Liver (tissue), 9 donors: ENCODE data around the gene CCDC6. TPM values are rescaled to one million over a fixed set of nuclear protein-coding genes. Genes with fewer than 3 reads are reported as not detected.
"Not testable (repeated sequence)": the region's sequence is repeated elsewhere in the genome, so short reads cannot be mapped to it uniquely, and the experiment has no call there.

Experiments used
- DNase-seq: peaks from one replicate; pipeline ENCODE4 v3.0.0-alpha.2; 2017; ENCODE audit warnings: low spot score
- H3K27ac ChIP-seq, 2 donors: one replicate each; pipeline ENCODE4 v1.7.0; 2013; ENCODE audit warnings: inconsistent platforms in 2 of 2, low read length in 2 of 2, control low read depth in 1 of 2, low read depth in 1 of 2, mild to moderate bottlenecking in 1 of 2
- H3K27me3 ChIP-seq, 4 donors: one replicate each; pipeline versions ENCODE4 v1.6.1 to v1.7.0; 2013; ENCODE audit warnings: low read length in 3 of 4, inconsistent platforms in 1 of 4, mild to moderate bottlenecking in 1 of 4, moderate library complexity in 1 of 4; ENCODE audit not compliant: control insufficient read depth in 4 of 4, insufficient read depth in 4 of 4
- H3K36me3 ChIP-seq, 4 donors: one replicate each; pipeline versions ENCODE4 v1.6.1 to v1.7.0; 2013; ENCODE audit warnings: low read length in 3 of 4, mild to moderate bottlenecking in 3 of 4, low read depth in 1 of 4, moderate library complexity in 1 of 4; ENCODE audit not compliant: control insufficient read depth in 4 of 4, insufficient read depth in 3 of 4
- H3K4me1 ChIP-seq, 4 donors: one replicate each; pipeline versions ENCODE4 v1.6.1 to v1.7.0; 2013; ENCODE audit warnings: low read length in 3 of 4, mild to moderate bottlenecking in 3 of 4, moderate library complexity in 1 of 4; ENCODE audit not compliant: control insufficient read depth in 4 of 4, insufficient read depth in 4 of 4
- H3K4me3 ChIP-seq, 3 donors: one replicate each; pipeline versions ENCODE4 v1.6.1 to v1.7.0; 2013; ENCODE audit warnings: low read length in 3 of 3, control low read depth in 1 of 3, low read depth in 1 of 3, mild to moderate bottlenecking in 1 of 3
- H3K9ac ChIP-seq, 2 donors: one replicate each; pipeline ENCODE4 v1.7.0; 2013; ENCODE audit warnings: low read length in 2 of 2, mild to moderate bottlenecking in 2 of 2, moderate library complexity in 2 of 2, control low read depth in 1 of 2, low read depth in 1 of 2
- H3K9me3 ChIP-seq, 4 donors: one replicate each; pipeline versions ENCODE4 v1.6.1 to v1.7.0; 2013; ENCODE audit warnings: low read length in 3 of 4; ENCODE audit not compliant: control insufficient read depth in 4 of 4
- CTCF ChIP-seq: fragments of 150-350 bp; IDR thresholded peaks from 2 replicates; pipeline ENCODE4 v1.5.1; 2017; ENCODE audit warnings: improper control_type of control experiment, low read depth, low read length; ENCODE audit not compliant: missing input control
- EGR1 ChIP-seq, 2 donors: IDR thresholded peaks; 2 replicates each; pipeline ENCODE4 v1.6.1; 2016 to 2018; ENCODE audit warnings: antibody characterized with exemption in 2 of 2, low read depth in 2 of 2
- FOXA1 ChIP-seq: IDR thresholded peaks from 2 replicates; pipeline ENCODE4 v1.6.1; 2016; ENCODE audit warnings: antibody characterized with exemption
- FOXA2 ChIP-seq: IDR thresholded peaks from 2 replicates; pipeline ENCODE4 v1.6.1; 2016; ENCODE audit warnings: antibody characterized with exemption
- GABPA ChIP-seq, 2 donors: IDR thresholded peaks in 1 of 2; conservative IDR thresholded peaks in 1 of 2; 2 replicates each; pipeline ENCODE4 v1.6.1; 2016; ENCODE audit warnings: antibody characterized with exemption in 2 of 2, mild to moderate bottlenecking in 1 of 2, moderate library complexity in 1 of 2
- HNF4A ChIP-seq, 2 donors: conservative IDR thresholded peaks; 2 replicates each; pipeline ENCODE4 v1.6.1; 2016; ENCODE audit warnings: antibody characterized with exemption in 2 of 2, mild to moderate bottlenecking in 2 of 2
- HNF4G ChIP-seq: IDR thresholded peaks from 2 replicates; pipeline ENCODE4 v1.6.1; 2016; ENCODE audit warnings: antibody characterized with exemption
- JUND ChIP-seq, 2 donors: IDR thresholded peaks; 2 replicates each; pipeline ENCODE4 v1.6.1; 2016; ENCODE audit warnings: antibody characterized with exemption in 2 of 2
- MAX ChIP-seq: IDR thresholded peaks from 2 replicates; pipeline ENCODE4 v1.6.1; 2016; ENCODE audit warnings: antibody characterized with exemption
- NR2F2 ChIP-seq: IDR thresholded peaks from 2 replicates; pipeline ENCODE4 v1.6.1; 2016; ENCODE audit warnings: antibody characterized with exemption
- RAD21 ChIP-seq, 2 donors: IDR thresholded peaks; 2 replicates each; pipeline ENCODE4 v1.6.1; 2016; ENCODE audit warnings: antibody characterized with exemption in 2 of 2, mild to moderate bottlenecking in 2 of 2
- RXRA ChIP-seq, 2 donors: IDR thresholded peaks; 2 replicates each; pipeline ENCODE4 v1.6.1; 2017 to 2018; ENCODE audit warnings: antibody characterized with exemption in 2 of 2, mild to moderate bottlenecking in 1 of 2
- SP1 ChIP-seq: IDR thresholded peaks from 2 replicates; pipeline ENCODE4 v1.6.1; 2018; ENCODE audit warnings: antibody characterized with exemption, mild to moderate bottlenecking
- TAF1 ChIP-seq: conservative IDR thresholded peaks from 2 replicates; pipeline ENCODE4 v1.6.1; 2016; ENCODE audit warnings: antibody characterized with exemption, mild to moderate bottlenecking
- YY1 ChIP-seq: IDR thresholded peaks from 2 replicates; pipeline ENCODE4 v1.6.1; 2016; ENCODE audit warnings: antibody characterized with exemption, mild to moderate bottlenecking
- ZBTB33 ChIP-seq: IDR thresholded peaks from 2 replicates; pipeline ENCODE4 v1.6.1; 2016; ENCODE audit warnings: antibody characterized with exemption
- WGBS: extraction: QIAGEN DNeasy Blood & Tissue Kit; methylation state at CpG from one replicate; pipeline ENCODE4 v1.1.7; 2013; 5-methylcytosine and 5-hydroxymethylcytosine counted together
- polyA plus RNA-seq, 2 donors: library from polyadenylated mRNA; stranded (reverse) in 1 of 2; unstranded in 1 of 2; fragments of 200-250 nt in 1 of 2; fragments of >200 nt in 1 of 2; fragmentation: Nextera tagmentation in 1 of 2; extraction: Ambion mirVana in 1 of 2; gene quantifications; one replicate each; pipeline versions ENCODE4 v1.2.1 to v1.2.3, GENCODE V29; 2013 to 2015
- total RNA-seq, 2 donors: library from RNA; depleted of rRNA; stranded (reverse); fragments of >200 nt; gene quantifications; one replicate each; pipeline ENCODE4 v1.2.3, GENCODE V29; 2014
- TF ChIP-seq, protein P1 (sequence below): IDR thresholded peaks from 2 replicates; pipeline ENCODE4 v1.6.1; 2016; ENCODE audit warnings: antibody characterized with exemption
- donor health status: healthy.
- donor health status: healthy.
- donor health status: healthy.
- donor health status: healthy.
- donor health status: healthy.

Gene CCDC6
- total and polyA plus RNA-seq, 4 donors: 4.7 to 14.3 (median 8.8) TPM

GRCh38 chr10:59745163-59745650, 161.1 kb downstream of the CCDC6 start:
- WGBS: 16% methylated on average over 2 of the region's 2 CpGs
- H3K9ac ChIP-seq: no peak overlapping the region
- H3K27me3 ChIP-seq: no peaks in the 10 kb centered on the region
- H3K27ac ChIP-seq: no peak overlapping the region
- no peaks in the 10 kb centered on the region for H3K9me3 ChIP-seq
- DNase-seq: no peak
- TF ChIP-seq NR2F2: no peak
- TF ChIP-seq HNF4A (conservative IDR thresholded peaks at IDR 0.05): no peak
- no peak for TF ChIP-seq RAD21 (IDR thresholded peaks at IDR 0.05)
- no peak for TF ChIP-seq RXRA (IDR thresholded peaks at IDR 0.05)
- no peak for TF ChIP-seq FOXA1
- no peak for TF ChIP-seq FOXA2
- TF ChIP-seq TAF1: no peak
- TF ChIP-seq GABPA (IDR thresholded peaks at IDR 0.05 in 1 of 2, conservative IDR thresholded peaks at IDR 0.05 in 1 of 2): no peak
- TF ChIP-seq CTCF: no peak
- no peak for TF ChIP-seq ZBTB33
- no peaks in the 10 kb centered on the region for H3K4me1 ChIP-seq
- H3K4me3 ChIP-seq: no peak overlapping the region
- H3K36me3 ChIP-seq: no peaks in the 10 kb centered on the region

DNA sequence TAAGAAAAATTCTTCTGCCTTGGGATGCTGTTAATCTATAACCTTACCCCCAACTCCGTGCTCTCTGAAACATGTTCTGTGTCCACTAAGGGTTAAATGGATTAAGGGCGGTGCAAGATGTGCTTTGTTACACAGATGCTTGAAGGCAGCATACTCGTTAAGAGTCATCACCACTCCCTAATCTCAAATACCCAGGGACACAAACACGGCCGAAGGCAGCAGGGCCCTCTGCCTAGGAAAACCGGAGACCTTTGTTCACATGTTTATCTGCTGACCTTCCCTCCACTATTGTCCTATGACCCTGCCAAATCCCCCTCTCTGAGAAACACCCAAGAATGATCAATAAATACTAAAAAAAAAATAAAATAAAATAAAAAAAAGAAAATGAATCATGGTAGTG, 161.6 kb downstream of the CCDC6 start:
- H3K9me3 ChIP-seq, H3K4me1 ChIP-seq, H3K36me3 ChIP-seq, H3K27ac ChIP-seq, H3K4me3 ChIP-seq, H3K9ac ChIP-seq, DNase-seq, H3K27me3 ChIP-seq: not testable (repeated sequence)
- 35% methylated on average over 6 of the region's 6 CpGs for WGBS

- H3K4me3 ChIP-seq, DNase-seq, H3K4me1 ChIP-seq, H3K9me3 ChIP-seq, H3K27ac ChIP-seq, H3K27me3 ChIP-seq, H3K36me3 ChIP-seq, H3K9ac ChIP-seq: not testable (repeated sequence)
- WGBS: 96% methylated on average over 32 of the region's 32 CpGs
These were observed 162.2 kb downstream of the CCDC6 start for GRCh38 chr10:59744156-59744555.

DNA sequence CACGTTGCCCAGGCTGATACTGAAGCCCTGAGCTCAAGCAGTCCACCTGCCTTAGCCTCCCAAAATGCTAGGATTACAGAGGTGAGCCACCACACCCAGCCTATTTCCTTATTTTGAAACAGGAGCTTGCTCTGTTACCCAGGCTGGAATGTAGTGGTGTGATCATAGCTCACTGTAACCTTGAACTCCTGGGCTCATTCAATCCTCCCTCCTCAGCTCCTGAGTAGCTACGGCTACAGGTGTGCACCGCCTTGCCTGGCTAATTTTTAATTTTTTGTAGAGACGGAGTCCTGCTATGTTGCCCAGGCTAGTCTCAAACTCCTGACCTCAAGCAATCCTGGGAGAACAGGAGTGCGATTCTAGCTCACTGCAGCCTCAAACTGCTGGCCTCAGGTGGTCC, 164.8 kb downstream of the CCDC6 start:
- Histone ChIP-seq H3K4me3 (no peak overlapping the region), H3K27me3 (no peaks in the 10 kb centered on the region), H3K4me1 (no peaks in the 10 kb centered on the region), H3K36me3 (no peaks in the 10 kb centered on the region), H3K9me3 (no peaks in the 10 kb centered on the region), H3K9ac (no peak overlapping the region), H3K27ac (no peak overlapping the region)
- 74% methylated on average over 5 of the region's 5 CpGs for WGBS
- DNase-seq: no peak
- TF ChIP-seq HNF4G (no peak), HNF4A (conservative IDR thresholded peaks at IDR 0.05) (no peak), TAF1 (no peak), RXRA (IDR thresholded peaks at IDR 0.05) (no peak), RAD21 (IDR thresholded peaks at IDR 0.05) (no peak), JUND (IDR thresholded peaks at IDR 0.05) (no peak), ZBTB33 (no peak), YY1 (no peak), FOXA1 (no peak), MAX (no peak), NR2F2 (no peak), GABPA (IDR thresholded peaks at IDR 0.05 in 1 of 2, conservative IDR thresholded peaks at IDR 0.05 in 1 of 2) (no peak), EGR1 (IDR thresholded peaks at IDR 0.05; ENCODE audit: low read depth in 2 of 2) (no peak), SP1 (no peak)
- TF ChIP-seq, protein P1, sequence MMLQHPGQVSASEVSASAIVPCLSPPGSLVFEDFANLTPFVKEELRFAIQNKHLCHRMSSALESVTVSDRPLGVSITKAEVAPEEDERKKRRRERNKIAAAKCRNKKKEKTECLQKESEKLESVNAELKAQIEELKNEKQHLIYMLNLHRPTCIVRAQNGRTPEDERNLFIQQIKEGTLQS: no peak
